ENCODE data around the gene GULP1.

DNA sequence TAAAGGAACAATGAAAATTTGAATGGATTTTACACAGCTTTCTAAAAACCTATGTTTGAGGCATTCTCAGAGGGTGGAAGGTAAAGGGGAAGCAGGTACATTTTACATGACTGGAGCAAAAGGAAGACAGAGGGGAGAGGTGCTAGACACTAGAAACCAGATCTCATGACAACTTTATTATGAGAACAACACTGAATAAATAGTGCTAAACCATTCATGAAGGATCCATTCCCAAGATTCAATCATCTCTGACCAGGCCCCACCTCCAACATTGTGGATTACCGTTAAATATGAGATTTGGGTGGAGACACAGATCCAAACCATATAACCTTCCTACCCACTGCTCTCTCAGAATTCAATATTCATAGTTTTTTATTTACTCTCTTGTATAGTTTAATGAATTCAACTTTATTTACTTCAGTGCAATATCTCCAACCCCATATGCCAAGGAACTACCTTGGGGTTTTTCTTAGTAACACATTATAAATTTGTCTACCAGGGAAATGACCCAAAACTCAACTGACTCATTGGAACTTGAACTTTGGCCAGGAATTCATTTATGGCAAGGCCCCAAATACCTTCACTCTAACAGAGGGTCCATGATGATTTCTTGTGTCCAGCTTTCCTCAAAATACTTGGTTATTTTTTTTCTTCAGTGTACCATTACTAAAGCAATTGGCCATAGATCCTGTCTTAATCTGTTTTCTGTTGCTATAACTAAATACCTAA lies 317.8 kb downstream of the GULP1 start:
- TF ChIP-seq RCOR2 (CRISPR knock-in tag; IDR thresholded peaks at IDR 0.05) (no peak), HMG20B (CRISPR knock-in tag; conservative IDR thresholded peaks at IDR 0.05) (no peak), ZNF431 (CRISPR knock-in tag; IDR thresholded peaks at IDR 0.05; ENCODE audit: borderline replicate concordance, low read depth) (no peak)
- TF ChIP-seq, protein P1, sequence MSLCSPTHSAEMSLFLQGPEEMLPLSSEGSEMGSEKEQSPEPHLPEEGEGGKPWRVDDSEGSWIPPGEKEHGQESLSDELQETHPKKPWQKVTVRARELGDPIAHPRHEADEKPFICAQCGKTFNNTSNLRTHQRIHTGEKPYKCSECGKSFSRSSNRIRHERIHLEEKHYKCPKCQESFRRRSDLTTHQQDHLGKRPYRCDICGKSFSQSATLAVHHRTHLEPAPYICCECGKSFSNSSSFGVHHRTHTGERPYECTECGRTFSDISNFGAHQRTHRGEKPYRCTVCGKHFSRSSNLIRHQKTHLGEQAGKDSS (CRISPR knock-in tag; IDR thresholded peaks at IDR 0.05; ENCODE audit: borderline replicate concordance, low read depth) = no peak
- TF ChIP-seq, protein P2, sequence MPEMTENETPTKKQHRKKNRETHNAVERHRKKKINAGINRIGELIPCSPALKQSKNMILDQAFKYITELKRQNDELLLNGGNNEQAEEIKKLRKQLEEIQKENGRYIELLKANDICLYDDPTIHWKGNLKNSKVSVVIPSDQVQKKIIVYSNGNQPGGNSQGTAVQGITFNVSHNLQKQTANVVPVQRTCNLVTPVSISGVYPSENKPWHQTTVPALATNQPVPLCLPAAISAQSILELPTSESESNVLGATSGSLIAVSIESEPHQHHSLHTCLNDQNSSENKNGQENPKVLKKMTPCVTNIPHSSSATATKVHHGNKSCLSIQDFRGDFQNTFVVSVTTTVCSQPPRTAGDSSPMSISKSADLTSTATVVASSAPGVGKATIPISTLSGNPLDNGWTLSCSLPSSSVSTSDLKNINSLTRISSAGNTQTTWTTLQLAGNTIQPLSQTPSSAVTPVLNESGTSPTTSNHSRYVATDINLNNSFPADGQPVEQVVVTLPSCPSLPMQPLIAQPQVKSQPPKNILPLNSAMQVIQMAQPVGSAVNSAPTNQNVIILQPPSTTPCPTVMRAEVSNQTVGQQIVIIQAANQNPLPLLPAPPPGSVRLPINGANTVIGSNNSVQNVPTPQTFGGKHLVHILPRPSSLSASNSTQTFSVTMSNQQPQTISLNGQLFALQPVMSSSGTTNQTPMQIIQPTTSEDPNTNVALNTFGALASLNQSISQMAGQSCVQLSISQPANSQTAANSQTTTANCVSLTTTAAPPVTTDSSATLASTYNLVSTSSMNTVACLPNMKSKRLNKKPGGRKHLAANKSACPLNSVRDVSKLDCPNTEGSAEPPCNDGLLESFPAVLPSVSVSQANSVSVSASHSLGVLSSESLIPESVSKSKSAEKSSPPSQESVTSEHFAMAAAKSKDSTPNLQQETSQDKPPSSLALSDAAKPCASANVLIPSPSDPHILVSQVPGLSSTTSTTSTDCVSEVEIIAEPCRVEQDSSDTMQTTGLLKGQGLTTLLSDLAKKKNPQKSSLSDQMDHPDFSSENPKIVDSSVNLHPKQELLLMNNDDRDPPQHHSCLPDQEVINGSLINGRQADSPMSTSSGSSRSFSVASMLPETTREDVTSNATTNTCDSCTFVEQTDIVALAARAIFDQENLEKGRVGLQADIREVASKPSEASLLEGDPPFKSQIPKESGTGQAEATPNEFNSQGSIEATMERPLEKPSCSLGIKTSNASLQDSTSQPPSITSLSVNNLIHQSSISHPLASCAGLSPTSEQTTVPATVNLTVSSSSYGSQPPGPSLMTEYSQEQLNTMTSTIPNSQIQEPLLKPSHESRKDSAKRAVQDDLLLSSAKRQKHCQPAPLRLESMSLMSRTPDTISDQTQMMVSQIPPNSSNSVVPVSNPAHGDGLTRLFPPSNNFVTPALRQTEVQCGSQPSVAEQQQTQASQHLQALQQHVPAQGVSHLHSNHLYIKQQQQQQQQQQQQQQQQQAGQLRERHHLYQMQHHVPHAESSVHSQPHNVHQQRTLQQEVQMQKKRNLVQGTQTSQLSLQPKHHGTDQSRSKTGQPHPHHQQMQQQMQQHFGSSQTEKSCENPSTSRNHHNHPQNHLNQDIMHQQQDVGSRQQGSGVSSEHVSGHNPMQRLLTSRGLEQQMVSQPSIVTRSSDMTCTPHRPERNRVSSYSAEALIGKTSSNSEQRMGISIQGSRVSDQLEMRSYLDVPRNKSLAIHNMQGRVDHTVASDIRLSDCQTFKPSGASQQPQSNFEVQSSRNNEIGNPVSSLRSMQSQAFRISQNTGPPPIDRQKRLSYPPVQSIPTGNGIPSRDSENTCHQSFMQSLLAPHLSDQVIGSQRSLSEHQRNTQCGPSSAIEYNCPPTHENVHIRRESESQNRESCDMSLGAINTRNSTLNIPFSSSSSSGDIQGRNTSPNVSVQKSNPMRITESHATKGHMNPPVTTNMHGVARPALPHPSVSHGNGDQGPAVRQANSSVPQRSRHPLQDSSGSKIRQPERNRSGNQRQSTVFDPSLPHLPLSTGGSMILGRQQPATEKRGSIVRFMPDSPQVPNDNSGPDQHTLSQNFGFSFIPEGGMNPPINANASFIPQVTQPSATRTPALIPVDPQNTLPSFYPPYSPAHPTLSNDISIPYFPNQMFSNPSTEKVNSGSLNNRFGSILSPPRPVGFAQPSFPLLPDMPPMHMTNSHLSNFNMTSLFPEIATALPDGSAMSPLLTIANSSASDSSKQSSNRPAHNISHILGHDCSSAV (CRISPR knock-in tag; IDR thresholded peaks at IDR 0.05; ENCODE audit: borderline replicate concordance) = no peak
- TF ChIP-seq, protein P3, sequence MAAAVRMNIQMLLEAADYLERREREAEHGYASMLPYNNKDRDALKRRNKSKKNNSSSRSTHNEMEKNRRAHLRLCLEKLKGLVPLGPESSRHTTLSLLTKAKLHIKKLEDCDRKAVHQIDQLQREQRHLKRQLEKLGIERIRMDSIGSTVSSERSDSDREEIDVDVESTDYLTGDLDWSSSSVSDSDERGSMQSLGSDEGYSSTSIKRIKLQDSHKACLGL (CRISPR knock-in tag; IDR thresholded peaks at IDR 0.05) = no peak

Data from HepG2 (cell line).